A549 (cell line): ENCODE data around the gene SLC7A8.

ENCODE experiments used
- CBX8 ChIP-seq: fragments of 200-600 bp; sonication (generic); IDR thresholded peaks from 2 replicates; pipeline ENCODE4 v1.6.1; 2016
- CTCF ChIP-seq: fragments of >200 bp; sonication (Bioruptor Twin); formaldehyde crosslinking; IDR thresholded peaks from 3 replicates; pipeline ENCODE4 v1.5.1; 2016
- EP300 ChIP-seq, 2 experiments: fragments of >200 bp; sonication (Bioruptor Twin); formaldehyde crosslinking; IDR thresholded peaks; 2 replicates in 1 of 2; 3 replicates in 1 of 2; pipeline ENCODE4 v1.6.1; 2016 to 2017
- MAFK ChIP-seq: fragments of 450-650 bp; IDR thresholded peaks from 2 replicates; pipeline ENCODE4 v1.6.1; 2014; ENCODE audit not compliant: partially characterized antibody
- POLR2A ChIP-seq: IDR thresholded peaks from 2 replicates; pipeline ENCODE4 v1.6.1; 2012; ENCODE audit warnings: mild to moderate bottlenecking, low read length
- POLR2AphosphoS2 ChIP-seq: conservative IDR thresholded peaks from 2 replicates; pipeline ENCODE4 v1.6.1; 2012; ENCODE audit warnings: low read length, improper control_type of control experiment, inconsistent platforms
- RCOR1 ChIP-seq: fragments of 150-350 bp; IDR thresholded peaks from 2 replicates; pipeline ENCODE4 v1.6.1; 2014; ENCODE audit warnings: antibody characterized with exemption, low read length, low read depth
- SMC3 ChIP-seq: fragments of >200 bp; sonication (Bioruptor Twin); formaldehyde crosslinking; IDR thresholded peaks from 3 replicates; pipeline ENCODE4 v1.6.1; 2018; ENCODE audit warnings: inconsistent platforms

- TF ChIP-seq POLR2A: no peak
- TF ChIP-seq CTCF: no peak
- no peak for TF ChIP-seq SMC3
- TF ChIP-seq POLR2AphosphoS2: no peak
- TF ChIP-seq EP300 (IDR thresholded peaks at IDR 0.05): no peak
- TF ChIP-seq MAFK: no peak
- no peak for TF ChIP-seq RCOR1
- TF ChIP-seq CBX8: no peak
Measured at GRCh38 chr14:23137192-23137812, 46.2 kb downstream of the SLC7A8 start.
